H9 (cell line): ENCODE results near the gene HARS1. TPM values are rescaled to one million over a fixed set of nuclear protein-coding genes. Genes with fewer than 3 reads are reported as not detected.

ENCODE experiments used
- DNase-seq: peaks from one replicate; pipeline ENCODE4 v3.0.0-alpha.2; 2017
- H2AFZ ChIP-seq: one replicate; pipeline ENCODE4 v1.6.1; 2013; ENCODE audit warnings: mild to moderate bottlenecking, low read length, control low read depth, moderate library complexity
- H2AK5ac ChIP-seq: 2 replicates; pipeline ENCODE4 v1.6.1; 2013; ENCODE audit warnings: low read length, control low read depth, mixed read lengths; ENCODE audit not compliant: insufficient read length
- H2BK120ac ChIP-seq: one replicate; pipeline ENCODE4 v1.6.1; 2013; ENCODE audit warnings: low read depth, mild to moderate bottlenecking, low read length, control low read depth, inconsistent platforms; ENCODE audit not compliant: poor library complexity, severe bottlenecking
- H2BK12ac ChIP-seq: 2 replicates; pipeline ENCODE4 v1.6.1; 2013; ENCODE audit warnings: low read length, control low read depth, mixed read lengths, low read depth; ENCODE audit not compliant: insufficient read length
- H2BK15ac ChIP-seq: 2 replicates; pipeline ENCODE4 v1.6.1; 2013; ENCODE audit warnings: low read depth, low read length, control low read depth
- H2BK20ac ChIP-seq: one replicate; pipeline ENCODE4 v1.6.1; 2013; ENCODE audit warnings: low read depth, mild to moderate bottlenecking, low read length, control low read depth, inconsistent platforms; ENCODE audit not compliant: poor library complexity, severe bottlenecking
- H2BK5ac ChIP-seq: 2 replicates; pipeline ENCODE4 v1.6.1; 2013; ENCODE audit warnings: low read length, control low read depth, mixed read lengths; ENCODE audit not compliant: insufficient read length
- H3K14ac ChIP-seq: 2 replicates; pipeline ENCODE4 v1.6.1; 2013; ENCODE audit warnings: low read length, control low read depth; ENCODE audit not compliant: insufficient read depth
- H3K18ac ChIP-seq: 2 replicates; pipeline ENCODE4 v1.6.1; 2013; ENCODE audit warnings: low read depth, mild to moderate bottlenecking, mixed read lengths, low read length, control low read depth; ENCODE audit not compliant: insufficient read length
- H3K23ac ChIP-seq: 2 replicates; pipeline ENCODE4 v1.6.1; 2013; ENCODE audit warnings: low read length, control low read depth, mixed read lengths, low read depth; ENCODE audit not compliant: insufficient read length
- H3K23me2 ChIP-seq: 2 replicates; pipeline ENCODE4 v1.6.1; 2013; ENCODE audit warnings: low read depth, mild to moderate bottlenecking, mixed read lengths, low read length, control low read depth; ENCODE audit not compliant: insufficient read length, poor library complexity, severe bottlenecking
- H3K27ac ChIP-seq: 2 replicates; pipeline ENCODE4 v1.5.1; 2013; ENCODE audit warnings: low read length, control low read depth, mixed read lengths, low read depth; ENCODE audit not compliant: insufficient read length
- H3K27me3 ChIP-seq: 2 replicates; pipeline ENCODE4 v1.6.1; 2013; ENCODE audit warnings: low read length, control low read depth, inconsistent platforms; ENCODE audit not compliant: insufficient read depth
- H3K4ac ChIP-seq: 2 replicates; pipeline ENCODE4 v1.6.1; 2013; ENCODE audit warnings: low read depth, mild to moderate bottlenecking, control low read depth, inconsistent platforms, low read length, moderate library complexity
- H3K4me1 ChIP-seq: 2 replicates; pipeline ENCODE4 v1.6.1; 2013; ENCODE audit warnings: low read length, control low read depth, inconsistent platforms; ENCODE audit not compliant: insufficient read depth
- H3K4me2 ChIP-seq: 2 replicates; pipeline ENCODE4 v1.6.1; 2013; ENCODE audit warnings: low read length, control low read depth, mixed read lengths; ENCODE audit not compliant: insufficient read length, insufficient read depth
- H3K56ac ChIP-seq: 2 replicates; pipeline ENCODE4 v1.6.1; 2013; ENCODE audit warnings: low read depth, mild to moderate bottlenecking, mixed read lengths, low read length, control low read depth; ENCODE audit not compliant: insufficient read length
- H3K79me1 ChIP-seq: 2 replicates; pipeline ENCODE4 v1.6.1; 2013; ENCODE audit warnings: low read depth, mild to moderate bottlenecking, moderate library complexity, low read length, control low read depth, inconsistent platforms; ENCODE audit not compliant: insufficient read depth, poor library complexity, severe bottlenecking
- H3K79me2 ChIP-seq: 2 replicates; pipeline ENCODE4 v1.6.1; 2013; ENCODE audit warnings: low read length, control low read depth, inconsistent platforms; ENCODE audit not compliant: insufficient read depth
- H3K9ac ChIP-seq: 2 replicates; pipeline ENCODE4 v1.6.1; 2013; ENCODE audit warnings: low read length, control low read depth, mixed read lengths; ENCODE audit not compliant: insufficient read length; ENCODE audit errors: extremely low read depth
- H3K9me3 ChIP-seq: one replicate; pipeline ENCODE4 v1.6.1; 2013; ENCODE audit warnings: low read depth, low read length, inconsistent platforms; ENCODE audit not compliant: control insufficient read depth
- H3T11ph ChIP-seq: one replicate; pipeline ENCODE4 v1.6.1; 2013; ENCODE audit warnings: mild to moderate bottlenecking, low read length, control low read depth, inconsistent platforms
- H4K20me1 ChIP-seq: one replicate; pipeline ENCODE4 v1.6.1; 2013; ENCODE audit not compliant: control insufficient read depth, insufficient read length, insufficient read depth
- H4K5ac ChIP-seq: 2 replicates; pipeline ENCODE4 v1.6.1; 2013; ENCODE audit warnings: low read depth, mild to moderate bottlenecking, mixed read lengths, low read length, control low read depth; ENCODE audit not compliant: insufficient read length
- H4K8ac ChIP-seq: replicated peaks from 2 replicates; pipeline ENCODE4 v1.6.1; 2013; ENCODE audit warnings: low read length, control low read depth, mixed read lengths, low read depth; ENCODE audit not compliant: insufficient read length
- H4K91ac ChIP-seq: 2 replicates; pipeline ENCODE4 v1.6.1; 2013; ENCODE audit warnings: low read depth, mild to moderate bottlenecking, moderate library complexity, mixed read lengths, low read length, control low read depth; ENCODE audit not compliant: insufficient read length
- H3K27ac Mint-ChIP-seq, 3 experiments: 2 replicates in 2 of 3; 3 replicates in 1 of 3; pipeline ENCODE4 v1.8.0; 2020 to 2021; ENCODE audit warnings: mixed read lengths in 3 of 3, mild to moderate bottlenecking in 1 of 3, moderate library complexity in 1 of 3
- H3K27me3 Mint-ChIP-seq: 2 replicates; pipeline ENCODE4 v1.8.0; 2021; ENCODE audit warnings: low read depth, mild to moderate bottlenecking, moderate library complexity, mixed read lengths
- H3K36me3 Mint-ChIP-seq, 3 experiments: 2 replicates in 2 of 3; 3 replicates in 1 of 3; pipeline ENCODE4 v1.8.0; 2020 to 2021; ENCODE audit warnings: low read depth in 3 of 3, mixed read lengths in 3 of 3; ENCODE audit not compliant: insufficient read depth in 1 of 3
- H3K4me1 Mint-ChIP-seq, 2 experiments: 2 replicates each; pipeline ENCODE4 v1.8.0; 2020; ENCODE audit warnings: mixed read lengths in 2 of 2
- H3K4me3 Mint-ChIP-seq, 2 experiments: 2 replicates in 1 of 2; 3 replicates in 1 of 2; pipeline ENCODE4 v1.8.0; 2020 to 2021; ENCODE audit warnings: mild to moderate bottlenecking in 2 of 2, mixed read lengths in 2 of 2, moderate library complexity in 1 of 2
- H3K9me3 Mint-ChIP-seq, 2 experiments: 2 replicates in 1 of 2; 3 replicates in 1 of 2; pipeline ENCODE4 v1.8.0; 2020; ENCODE audit warnings: mild to moderate bottlenecking in 2 of 2, mixed read lengths in 2 of 2, moderate library complexity in 1 of 2
- CTCF ChIP-seq: fragments of 200-600 bp; sonication (generic); conservative IDR thresholded peaks from 3 replicates; pipeline ENCODE4 v1.8.0; 2021; ENCODE audit warnings: antibody characterized with exemption, mild to moderate bottlenecking
- WGBS: extraction: QIAGEN DNeasy Blood & Tissue Kit; methylation state at CpG from one replicate; pipeline ENCODE4 v1.1.7; 2013; ENCODE audit warnings: missing lambda C conversion rate, low lambda C conversion rate, mixed read lengths; ENCODE audit not compliant: insufficient read length; ENCODE audit errors: extremely low coverage; 5-methylcytosine and 5-hydroxymethylcytosine counted together
- total RNA-seq: library from RNA; stranded (reverse); gene quantifications from 2 replicates; pipeline ENCODE4 v1.2.1, GENCODE V29; 2021

Gene HARS1
- total RNA-seq, 1 experiment from 2014 or later, result 70.2 TPM

DNA sequence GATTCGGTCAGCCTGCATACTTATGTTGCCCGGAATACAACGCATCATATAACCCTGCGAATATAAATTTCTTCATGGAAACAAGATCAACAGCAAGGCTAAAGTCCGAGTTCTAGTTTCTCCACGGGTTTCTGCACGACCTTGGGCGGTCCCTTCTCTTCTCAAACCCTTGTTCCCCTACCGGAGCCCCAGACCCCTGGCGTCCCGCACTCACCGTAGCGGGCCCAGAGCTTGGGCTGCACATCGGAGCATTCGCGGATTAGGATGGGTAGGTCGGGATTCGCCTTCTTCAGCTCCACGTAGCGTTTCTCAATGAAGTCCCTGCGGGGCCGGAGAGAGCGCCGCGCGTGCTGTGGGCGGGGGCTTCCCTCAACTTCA, 44.1 kb downstream of the HARS1 start:
- Mint-ChIP-seq H3K27me3 (no peaks in the 10 kb centered on the region; the same call in 1 of the 2 replicates), H3K36me3 (peaks cover 38 to 67% (median 64%) of the 10 kb centered on the region in 3 experiments), H3K9me3 (peaks cover 0 to 2% of the 10 kb centered on the region in 2 experiments; a peak in 1 of 5 replicates), H3K4me1 (peaks cover 8 to 14% of the 10 kb centered on the region in 2 experiments), H3K27ac (peak overlapping the region in 2 of 3 experiments; percentile 18 to 90; a peak in 3 of 7 replicates), H3K4me3 (peak overlapping the region; percentile 99 to 100)
- Histone ChIP-seq H2AFZ (no peak overlapping the region), H2BK12ac (no peak overlapping the region), H3K23me2 (peaks cover 10% of the 10 kb centered on the region), H4K5ac (no peak overlapping the region), H3T11ph (no peak overlapping the region), H3K27ac (no peak overlapping the region), H3K18ac (no peak overlapping the region), H3K56ac (no peak overlapping the region), H2BK15ac (no peak overlapping the region), H2BK120ac (no peak overlapping the region), H3K27me3 (no peaks in the 10 kb centered on the region), H2AK5ac (no peak overlapping the region), H3K79me2 (no peaks in the 10 kb centered on the region), H4K20me1 (no peaks in the 10 kb centered on the region), H3K4me2 (peak overlapping the region; percentile 84), H3K9ac (peak overlapping the region; percentile 85), H2BK5ac (no peak overlapping the region), H3K9me3 (no peaks in the 10 kb centered on the region), H3K23ac (no peak overlapping the region), H2BK20ac (no peak overlapping the region), H4K91ac (no peak overlapping the region), H3K4ac (no peak overlapping the region), H3K79me1 (no peaks in the 10 kb centered on the region), H4K8ac (no peak overlapping the region), H3K4me1 (no peaks in the 10 kb centered on the region), H3K14ac (peak overlapping the region; percentile 84)
- DNase-seq, result no peak
- WGBS, result no CpG with 5 or more reads among the region's 27 CpGs
- no peak for TF ChIP-seq CTCF
